Osteocyte (in vitro differentiated cells): ENCODE measurements around the gene ZNF77. TPM values are rescaled to one million over a fixed set of nuclear protein-coding genes. Genes with fewer than 3 reads are reported as not detected.

Experiments
- DNase-seq: peaks from one replicate; pipeline ENCODE4 v3.0.0; 2021; ENCODE audit warnings: mixed read lengths; ENCODE audit not compliant: unreplicated experiment; ENCODE audit errors: extremely low spot score
- H3K27ac Mint-ChIP-seq: one replicate; pipeline ENCODE4 v1.8.0; 2021; ENCODE audit warnings: mild to moderate bottlenecking, mixed read lengths; ENCODE audit not compliant: unreplicated experiment
- H3K27me3 Mint-ChIP-seq: one replicate; pipeline ENCODE4 v1.8.0; 2021; ENCODE audit warnings: mixed read lengths; ENCODE audit not compliant: unreplicated experiment
- H3K36me3 Mint-ChIP-seq: one replicate; pipeline ENCODE4 v1.8.0; 2021; ENCODE audit warnings: mixed read lengths; ENCODE audit not compliant: unreplicated experiment
- H3K4me1 Mint-ChIP-seq: one replicate; pipeline ENCODE4 v1.8.0; 2021; ENCODE audit warnings: mixed read lengths; ENCODE audit not compliant: unreplicated experiment
- H3K4me3 Mint-ChIP-seq: one replicate; pipeline ENCODE4 v1.8.0; 2021; ENCODE audit warnings: mild to moderate bottlenecking, moderate library complexity, mixed read lengths; ENCODE audit not compliant: unreplicated experiment
- H3K9me3 Mint-ChIP-seq: one replicate; pipeline ENCODE4 v1.8.0; 2021; ENCODE audit warnings: mixed read lengths; ENCODE audit not compliant: unreplicated experiment
- total RNA-seq: library from RNA; stranded (reverse); gene quantifications from 2 replicates; pipeline ENCODE4 v1.2.1, GENCODE V29; 2021
- TF ChIP-seq, protein P1 (sequence below): fragments of 200-600 bp; sonication (generic); IDR thresholded peaks from 2 replicates; pipeline ENCODE4 v1.5.0; 2021; ENCODE audit warnings: antibody characterized with exemption, mild to moderate bottlenecking, moderate library complexity

Gene ZNF77
- total RNA-seq, 1 donor from 2014 or later: 4.0 TPM

DNA sequence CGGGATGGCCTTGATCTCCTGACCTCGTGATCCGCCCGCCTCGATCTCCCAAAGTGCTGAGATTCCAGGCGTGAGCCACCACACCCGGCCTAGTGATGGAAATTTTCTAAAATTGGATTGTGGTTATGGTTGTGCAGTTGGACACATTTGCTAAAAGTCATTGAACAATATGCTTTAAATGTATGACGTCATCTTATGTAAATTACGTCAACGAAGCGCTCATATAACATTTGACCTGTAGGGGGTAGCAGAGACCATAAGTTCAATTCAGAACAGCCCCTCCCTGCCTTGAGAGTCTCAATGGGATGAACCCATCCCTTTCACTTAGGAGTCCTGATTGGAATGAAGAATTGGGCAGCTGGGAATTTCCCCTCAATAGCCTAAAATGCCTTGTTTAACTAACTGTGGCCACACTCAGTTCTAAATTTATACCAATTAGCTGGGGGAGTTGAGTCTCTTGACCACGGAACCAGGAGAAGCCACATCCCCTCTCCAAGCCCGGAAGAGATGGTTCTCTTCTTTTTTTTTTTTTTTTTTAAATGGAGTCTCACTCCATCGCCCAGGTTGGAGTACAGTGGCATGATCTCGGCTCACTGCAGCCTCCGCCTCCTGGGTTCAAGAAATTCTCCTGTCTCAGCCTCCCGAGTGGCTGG lies 17.4 kb upstream of the ZNF77 start:
- no peaks in the 10 kb centered on the region for H3K36me3 Mint-ChIP-seq
- TF ChIP-seq, protein P1, sequence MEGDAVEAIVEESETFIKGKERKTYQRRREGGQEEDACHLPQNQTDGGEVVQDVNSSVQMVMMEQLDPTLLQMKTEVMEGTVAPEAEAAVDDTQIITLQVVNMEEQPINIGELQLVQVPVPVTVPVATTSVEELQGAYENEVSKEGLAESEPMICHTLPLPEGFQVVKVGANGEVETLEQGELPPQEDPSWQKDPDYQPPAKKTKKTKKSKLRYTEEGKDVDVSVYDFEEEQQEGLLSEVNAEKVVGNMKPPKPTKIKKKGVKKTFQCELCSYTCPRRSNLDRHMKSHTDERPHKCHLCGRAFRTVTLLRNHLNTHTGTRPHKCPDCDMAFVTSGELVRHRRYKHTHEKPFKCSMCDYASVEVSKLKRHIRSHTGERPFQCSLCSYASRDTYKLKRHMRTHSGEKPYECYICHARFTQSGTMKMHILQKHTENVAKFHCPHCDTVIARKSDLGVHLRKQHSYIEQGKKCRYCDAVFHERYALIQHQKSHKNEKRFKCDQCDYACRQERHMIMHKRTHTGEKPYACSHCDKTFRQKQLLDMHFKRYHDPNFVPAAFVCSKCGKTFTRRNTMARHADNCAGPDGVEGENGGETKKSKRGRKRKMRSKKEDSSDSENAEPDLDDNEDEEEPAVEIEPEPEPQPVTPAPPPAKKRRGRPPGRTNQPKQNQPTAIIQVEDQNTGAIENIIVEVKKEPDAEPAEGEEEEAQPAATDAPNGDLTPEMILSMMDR: peak; percentile 81
- H3K4me3 Mint-ChIP-seq: peak overlapping the region; percentile 44
- peaks cover 5% of the 10 kb centered on the region for H3K4me1 Mint-ChIP-seq
- peaks cover 7% of the 10 kb centered on the region for H3K27me3 Mint-ChIP-seq
- no peaks in the 10 kb centered on the region for H3K9me3 Mint-ChIP-seq
- peak; percentile 86 for DNase-seq
- no peak overlapping the region for H3K27ac Mint-ChIP-seq

DNA sequence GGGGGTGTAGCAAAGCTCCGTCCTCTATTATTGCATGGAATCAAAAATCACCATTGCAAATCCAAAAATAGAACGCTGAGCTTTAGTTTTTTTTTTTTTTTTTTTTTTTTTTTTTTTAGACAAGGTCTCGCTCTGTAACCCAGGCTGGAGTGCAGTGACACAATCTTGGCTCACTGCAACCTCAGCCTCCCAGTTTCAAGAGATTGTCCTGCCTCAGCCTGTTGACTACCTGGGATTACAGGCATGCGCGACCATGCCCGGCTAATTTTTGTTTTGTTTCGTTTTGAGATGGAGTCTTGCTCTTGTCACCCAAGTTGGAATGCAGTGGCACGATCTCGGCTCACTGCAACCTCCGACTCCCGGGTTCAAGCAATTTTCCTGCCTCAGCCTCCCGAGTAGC lies 15.3 kb upstream of the ZNF77 start:
- Mint-ChIP-seq H3K27ac (no peak overlapping the region), H3K9me3 (no peaks in the 10 kb centered on the region), H3K4me1 (peaks cover 5% of the 10 kb centered on the region), H3K4me3 (no peak overlapping the region), H3K36me3 (no peaks in the 10 kb centered on the region), H3K27me3 (peaks cover 7% of the 10 kb centered on the region)
- DNase-seq: no peak
- TF ChIP-seq, protein P1: no peak

DNA sequence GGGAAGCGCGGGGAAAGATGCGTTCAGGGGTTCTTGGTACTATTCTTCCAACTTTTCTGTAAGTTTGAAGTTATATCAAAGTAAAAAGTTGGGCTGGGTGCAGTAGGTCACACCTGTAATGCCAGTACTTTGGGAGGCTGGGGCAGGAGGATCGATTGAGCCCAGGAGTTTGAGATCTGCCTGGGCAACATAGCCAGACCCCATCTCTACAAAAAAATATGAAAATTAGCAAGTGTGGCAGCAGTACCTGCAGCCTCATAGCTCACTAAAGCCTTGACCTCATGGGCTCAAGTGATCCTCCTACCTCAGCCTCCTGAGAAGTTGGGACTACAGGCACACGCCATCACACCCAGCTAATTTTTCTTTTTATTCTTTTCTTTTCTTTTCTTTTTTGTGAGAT lies 12.4 kb upstream of the ZNF77 start:
- H3K36me3 Mint-ChIP-seq: no peaks in the 10 kb centered on the region
- peaks cover 7% of the 10 kb centered on the region for H3K27me3 Mint-ChIP-seq
- no peaks in the 10 kb centered on the region for H3K9me3 Mint-ChIP-seq
- TF ChIP-seq, protein P1: no peak
- H3K4me3 Mint-ChIP-seq: no peak overlapping the region
- DNase-seq: no peak
- peaks cover 3% of the 10 kb centered on the region for H3K4me1 Mint-ChIP-seq
- no peak overlapping the region for H3K27ac Mint-ChIP-seq

DNA sequence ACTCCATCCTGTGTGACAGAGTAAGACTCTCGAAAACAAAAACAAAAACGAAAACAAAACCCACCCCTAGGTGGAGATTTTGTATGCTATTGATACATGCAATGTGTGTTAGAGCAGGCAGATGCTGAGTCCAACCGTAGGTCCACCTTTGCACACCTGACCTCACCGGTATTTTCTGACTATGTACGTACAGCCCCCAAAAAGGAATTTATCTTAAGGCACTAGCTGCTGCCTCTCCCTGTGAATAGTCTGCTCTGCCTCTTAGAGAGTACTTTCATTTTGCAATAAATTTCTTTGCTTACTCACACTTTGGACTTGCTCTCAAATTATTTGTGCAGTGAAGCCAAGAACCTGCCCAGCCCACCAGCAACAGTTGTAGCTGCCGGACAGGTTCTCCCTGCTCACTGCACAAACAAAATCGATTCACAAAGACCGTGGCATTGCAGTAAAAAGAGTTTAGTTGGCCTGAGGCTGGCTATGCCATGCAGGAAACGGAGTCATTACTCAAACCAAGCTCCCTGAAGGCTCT lies 8.2 kb upstream of the ZNF77 start:
- Mint-ChIP-seq H3K27me3 (no peaks in the 10 kb centered on the region), H3K4me3 (no peak overlapping the region), H3K9me3 (no peaks in the 10 kb centered on the region), H3K27ac (no peak overlapping the region), H3K36me3 (peaks cover 1% of the 10 kb centered on the region), H3K4me1 (peaks cover 14% of the 10 kb centered on the region)
- TF ChIP-seq, protein P1: no peak
- no peak for DNase-seq

DNA sequence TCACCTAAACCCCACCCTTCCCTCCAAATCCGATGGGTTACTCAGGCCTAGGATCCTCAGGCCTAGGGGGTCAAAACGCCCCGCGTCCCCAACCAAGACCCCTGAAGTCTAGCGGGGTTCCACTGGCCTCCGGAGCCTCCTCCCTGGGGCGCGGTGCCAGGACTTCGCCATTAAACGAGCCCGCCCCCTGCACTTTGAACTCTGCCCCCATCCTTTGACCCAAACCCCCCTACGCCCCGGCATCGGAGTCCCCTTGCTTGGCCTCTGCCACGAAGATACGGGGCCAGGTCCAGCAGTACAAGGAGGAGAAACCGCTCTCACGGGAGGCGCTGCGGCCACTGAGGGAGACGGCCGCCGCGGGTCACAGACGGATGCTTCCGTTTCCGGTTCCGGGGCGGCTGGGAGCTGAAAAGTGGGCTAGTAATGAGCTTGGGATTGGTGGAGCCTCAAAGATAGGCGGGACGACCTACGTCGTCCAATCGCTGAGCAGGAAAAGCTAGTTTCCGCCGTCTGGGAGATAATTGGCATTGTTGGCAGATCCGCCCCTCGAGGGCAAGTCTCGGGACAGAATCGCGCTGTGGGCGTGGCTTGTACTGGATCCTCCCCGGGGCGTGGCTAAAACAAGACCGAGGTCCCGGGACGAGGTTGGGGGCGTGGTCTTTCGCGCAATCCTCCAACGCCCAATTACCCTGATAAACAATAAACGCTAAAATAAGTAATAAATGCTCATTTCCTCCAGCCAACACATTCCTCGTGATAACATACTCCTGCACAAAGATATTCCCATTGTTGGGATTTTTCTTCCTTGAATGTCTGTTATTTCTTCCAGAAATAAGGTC lies 5.7 kb upstream of the ZNF77 start:
- TF ChIP-seq, protein P1: no peak
- H3K4me1 Mint-ChIP-seq: peaks cover 21% of the 10 kb centered on the region
- H3K27me3 Mint-ChIP-seq: no peaks in the 10 kb centered on the region
- H3K9me3 Mint-ChIP-seq: no peaks in the 10 kb centered on the region
- H3K36me3 Mint-ChIP-seq: peaks cover 1% of the 10 kb centered on the region
- DNase-seq: peak; percentile 100
- peak overlapping the region; percentile 98 for H3K27ac Mint-ChIP-seq
- H3K4me3 Mint-ChIP-seq: peak overlapping the region; percentile 97
